ENCODE results near the gene TMX1. TPM values are rescaled to one million over a fixed set of nuclear protein-coding genes. Genes with fewer than 3 reads are reported as not detected.
A peak's percentile ranks its signal among the peaks of the same experiment; 100 is the strongest.

Gene TMX1
- total RNA-seq, 1 donor from 2014 or later, result 24.6 TPM

DNA sequence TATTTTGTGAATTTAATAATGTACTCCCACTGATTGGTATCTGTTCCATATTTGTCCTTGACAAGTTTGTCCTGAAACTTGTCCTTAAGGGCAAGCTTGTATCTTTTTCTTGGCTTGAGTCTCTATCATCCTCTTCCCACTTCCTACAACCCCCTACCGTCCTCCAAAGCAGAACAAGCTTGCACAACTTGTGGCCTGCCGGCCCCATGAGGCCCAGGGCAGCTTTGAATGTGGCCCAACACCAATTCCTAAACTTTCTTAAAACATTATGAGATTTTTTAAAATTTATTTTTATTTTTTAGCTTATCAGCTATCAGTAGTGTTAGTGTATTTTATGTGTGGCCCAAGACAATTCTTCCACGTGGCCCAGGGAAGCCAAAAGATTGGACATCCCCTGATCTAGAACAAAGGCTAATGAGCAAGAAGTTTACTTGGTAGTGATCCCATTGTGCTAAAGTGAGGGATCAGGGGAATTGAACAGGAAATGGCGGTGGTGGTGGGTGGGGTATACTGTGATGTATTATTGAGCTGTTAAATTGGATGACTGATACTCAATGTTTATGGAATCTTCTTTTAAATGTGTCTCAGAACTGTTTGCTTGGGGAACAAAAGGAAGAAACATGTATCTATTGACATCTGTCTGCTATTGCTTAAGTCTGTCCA is 37.8 kb downstream of the TMX1 start:
- no peak overlapping the region for H3K4me3 Mint-ChIP-seq
- no peak overlapping the region for H3K27ac Mint-ChIP-seq
- TF ChIP-seq CTCF (IDR thresholded peaks at IDR 0.05), result no peak
- H3K9me3 Mint-ChIP-seq, result no peaks in the 10 kb centered on the region
- no peaks in the 10 kb centered on the region for H3K27me3 Mint-ChIP-seq
- no peaks in the 10 kb centered on the region for H3K4me1 Mint-ChIP-seq
- POLR2A ChIA-PET, result no interaction called here
- no peak for DNase-seq
- CTCF ChIA-PET, result no interaction called here
- peaks cover 3% of the 10 kb centered on the region for H3K36me3 Mint-ChIP-seq (ENCODE audit: low read depth)
- intact Hi-C loops (cut with micrococcal nuclease), result no loop called here
- ATAC-seq (ENCODE audit: low read depth), result no peak

DNA sequence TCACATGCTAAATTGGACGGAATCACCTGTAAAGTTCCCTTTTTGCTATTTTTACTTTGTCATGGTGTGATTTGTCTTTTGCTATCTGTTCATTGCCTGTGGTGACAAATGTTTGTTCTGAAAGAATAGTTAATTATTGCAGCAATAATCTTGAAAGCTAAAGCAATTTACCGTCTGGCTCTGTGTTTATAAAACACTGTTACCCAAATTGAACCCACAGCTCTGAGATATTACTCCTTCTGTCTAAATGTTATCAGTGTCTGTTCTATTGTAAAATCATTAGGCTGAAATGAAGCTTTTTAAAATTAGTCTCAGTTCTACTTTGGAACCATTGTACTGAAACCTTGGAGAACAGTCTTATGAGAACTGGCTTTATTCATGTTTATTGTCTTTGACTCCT is 42.5 kb downstream of the TMX1 start:
- POLR2A ChIA-PET, result interaction anchor here (0.6 kb wide), 1 partner anchor 318 kb away, joined by 3 read pairs; no protein-coding TSS in a partner anchor
- H3K27ac Mint-ChIP-seq, result no peak overlapping the region

DNA sequence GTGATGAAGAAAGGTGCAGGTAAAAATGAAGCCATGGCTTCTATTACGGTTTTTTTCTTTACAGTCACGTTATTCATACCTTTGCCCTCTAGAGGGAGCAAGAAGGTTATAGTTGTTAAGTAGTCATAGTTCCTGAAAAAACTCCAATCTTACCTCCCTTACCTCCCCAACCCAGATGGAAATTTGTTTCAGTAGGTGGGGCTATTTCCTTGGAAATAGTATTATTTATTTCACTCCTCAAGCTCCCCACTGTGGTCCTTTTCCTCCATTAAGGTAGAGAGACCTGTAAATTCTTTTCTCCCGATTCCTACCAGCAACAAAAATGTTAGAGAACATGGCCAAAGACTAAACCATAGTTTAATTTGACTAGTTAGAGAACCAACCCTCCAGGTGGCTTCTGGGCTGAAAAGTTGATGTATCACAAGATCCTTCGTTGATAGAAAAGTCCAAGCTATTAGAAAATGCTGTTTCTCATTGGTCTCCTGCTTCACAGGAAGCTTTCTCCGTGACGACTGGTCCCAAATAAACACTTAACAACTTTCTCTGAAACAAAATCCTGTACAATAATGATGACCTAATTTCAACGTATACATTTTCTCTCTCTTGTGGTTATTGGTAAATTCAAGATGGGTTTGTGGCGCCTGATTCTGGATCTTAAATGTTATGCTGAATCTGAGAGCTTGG is 43.5 kb downstream of the TMX1 start:
- H3K27ac Mint-ChIP-seq, result no peak overlapping the region
- ChIA-PET POLR2A (no interaction called here), CTCF (interaction anchor here (0.8 to 3.8 kb wide), 10 partner anchors 8 to 695 kb away, joined by 3 to 31 read pairs (median 6); partner anchors contain the start of gene FRMD6)
- H3K4me3 Mint-ChIP-seq, result no peak overlapping the region
- intact Hi-C loops (cut with micrococcal nuclease), result loop anchor here (1.0 to 5.0 kb wide), 5 partner anchors 43 to 849 kb away; partner anchors contain the start of gene TMX1
- H3K27me3 Mint-ChIP-seq, result no peaks in the 10 kb centered on the region
- ATAC-seq (ENCODE audit: low read depth), result peak; percentile 52
- DNase-seq, result no peak
- peaks cover 9% of the 10 kb centered on the region for H3K4me1 Mint-ChIP-seq
- H3K9me3 Mint-ChIP-seq, result no peaks in the 10 kb centered on the region
- TF ChIP-seq CTCF (IDR thresholded peaks at IDR 0.05), result peak; percentile 88
- peaks cover 3% of the 10 kb centered on the region for H3K36me3 Mint-ChIP-seq (ENCODE audit: low read depth)

More for the DNA sequence above, 42.5 kb downstream of the TMX1 start:
- no peak for DNase-seq
- no peak for TF ChIP-seq CTCF (IDR thresholded peaks at IDR 0.05)
- no peaks in the 10 kb centered on the region for H3K9me3 Mint-ChIP-seq
- no peaks in the 10 kb centered on the region for H3K27me3 Mint-ChIP-seq
- no peak for ATAC-seq (ENCODE audit: low read depth)
- H3K36me3 Mint-ChIP-seq (ENCODE audit: low read depth), result peaks cover 3% of the 10 kb centered on the region
- H3K4me3 Mint-ChIP-seq, result no peak overlapping the region
- H3K4me1 Mint-ChIP-seq, result peaks cover 9% of the 10 kb centered on the region
- CTCF ChIA-PET, result interaction anchor here (0.9 to 3.8 kb wide), 10 partner anchors 8 to 696 kb away, joined by 3 to 31 read pairs (median 6); no protein-coding TSS in a partner anchor
- intact Hi-C loops (cut with micrococcal nuclease), result loop anchor here (5.0 kb wide), 1 partner anchor 850 kb away; no protein-coding TSS in a partner anchor

GRCh38 chr14:51284241-51284640 is 44.2 kb downstream of the TMX1 start:
- ATAC-seq (ENCODE audit: low read depth) (no peak), DNase-seq (no peak)
- Mint-ChIP-seq H3K27ac (no peak overlapping the region), H3K9me3 (no peaks in the 10 kb centered on the region), H3K4me3 (no peak overlapping the region), H3K4me1 (peaks cover 9% of the 10 kb centered on the region), H3K36me3 (ENCODE audit: low read depth) (peaks cover 3% of the 10 kb centered on the region), H3K27me3 (no peaks in the 10 kb centered on the region)
- ChIA-PET POLR2A (no interaction called here), CTCF (interaction anchor here (0.8 to 3.8 kb wide), 7 partner anchors 9 to 694 kb away, joined by 3 to 31 read pairs (median 13); partner anchors contain the start of gene FRMD6)
- no peak for TF ChIP-seq CTCF (IDR thresholded peaks at IDR 0.05)
- intact Hi-C loops (cut with micrococcal nuclease), result loop anchor here (5.0 kb wide), 1 partner anchor 848 kb away; no protein-coding TSS in a partner anchor

- intact Hi-C loops (cut with micrococcal nuclease), result no loop called here
- H3K4me1 Mint-ChIP-seq, result peaks cover 9% of the 10 kb centered on the region
- no peak for DNase-seq
- peaks cover 3% of the 10 kb centered on the region for H3K36me3 Mint-ChIP-seq (ENCODE audit: low read depth)
- H3K9me3 Mint-ChIP-seq, result no peaks in the 10 kb centered on the region
- peak; percentile 18 for ATAC-seq (ENCODE audit: low read depth)
- ChIA-PET POLR2A (interaction anchor here (0.6 kb wide), 1 partner anchor 126 kb away, joined by 3 read pairs; no protein-coding TSS in a partner anchor), CTCF (no interaction called here)
- TF ChIP-seq CTCF (IDR thresholded peaks at IDR 0.05), result no peak
- no peaks in the 10 kb centered on the region for H3K27me3 Mint-ChIP-seq
- H3K27ac Mint-ChIP-seq, result no peak overlapping the region
- H3K4me3 Mint-ChIP-seq, result no peak overlapping the region
These were observed 45.1 kb downstream of the TMX1 start for GRCh38 chr14:51285120-51285519.

Data from activated B cell treated with CpG ODN at 0.5 μM for 24 hours (primary cell).